Caki2 (cell line): ENCODE results near the gene ITGB2. TPM values are rescaled to one million over a fixed set of nuclear protein-coding genes. Genes with fewer than 3 reads are reported as not detected.
A peak's percentile ranks its signal among the peaks of the same experiment; 100 is the strongest.

Experiments
- DNase-seq: peaks from one replicate; pipeline ENCODE4 v3.0.0-alpha.2; 2015; ENCODE audit warnings: low read depth
- in situ Hi-C: cut with HindIII; loops from 2 replicates; pipeline ENCODE4 v1.10.0; 2016; ENCODE audit warnings: low sequenced_read_pairs, low pct_unique_long_range_greater_than_20kb, mixed read lengths
- total RNA-seq: library from RNA; depleted of rRNA; stranded (reverse); fragments of >200 nt; shearing (Covaris generic); gene quantifications from 2 replicates; pipeline ENCODE4 v1.2.3, GENCODE V29; 2014; ENCODE audit warnings: low replicate concordance

Gene ITGB2
- total RNA-seq, 1 experiment from 2014 or later: 11.9 TPM

- in situ Hi-C loops: no loop called here
Measured at GRCh38 chr21:44943686-44944550, 23.2 kb upstream of the ITGB2 start.

DNA sequence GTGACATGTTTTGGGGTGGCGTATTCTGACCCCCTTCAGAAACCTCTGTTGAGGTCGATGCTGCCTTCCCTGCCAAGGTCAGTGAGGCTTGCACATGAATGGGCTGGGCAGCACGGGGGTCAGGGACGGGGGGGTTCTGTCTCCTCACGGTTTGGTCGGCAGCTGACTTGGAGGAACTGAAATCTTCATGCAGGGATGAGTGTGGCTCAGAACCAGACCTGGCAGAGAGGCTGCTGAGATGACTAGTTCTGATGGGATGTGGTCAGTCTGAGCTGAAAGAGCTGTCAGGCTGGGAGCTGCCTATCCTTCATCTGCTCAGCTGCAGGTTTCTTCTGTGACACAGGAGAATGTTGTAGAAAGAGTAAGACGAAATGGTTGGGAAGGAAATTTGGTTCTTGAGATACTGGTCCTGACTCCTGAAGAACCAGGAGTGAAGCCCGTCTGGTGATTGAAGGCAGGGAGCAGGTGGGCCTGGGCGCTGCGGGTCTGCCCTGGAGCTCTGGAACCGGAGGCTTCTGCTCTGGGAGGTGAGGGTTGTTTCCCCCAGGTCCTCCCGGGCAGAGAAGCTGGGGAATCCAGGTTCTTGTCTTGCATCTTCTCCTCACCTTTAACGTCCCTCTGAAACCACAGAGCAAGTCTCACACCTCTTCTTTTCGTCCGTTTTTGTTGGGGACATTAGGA lies 22.4 kb upstream of the ITGB2 start:
- in situ Hi-C loops: no loop called here
- no peak for DNase-seq

More at GRCh38 chr21:44943686-44944550, 23.2 kb upstream of the ITGB2 start:
- no peak for DNase-seq

DNA sequence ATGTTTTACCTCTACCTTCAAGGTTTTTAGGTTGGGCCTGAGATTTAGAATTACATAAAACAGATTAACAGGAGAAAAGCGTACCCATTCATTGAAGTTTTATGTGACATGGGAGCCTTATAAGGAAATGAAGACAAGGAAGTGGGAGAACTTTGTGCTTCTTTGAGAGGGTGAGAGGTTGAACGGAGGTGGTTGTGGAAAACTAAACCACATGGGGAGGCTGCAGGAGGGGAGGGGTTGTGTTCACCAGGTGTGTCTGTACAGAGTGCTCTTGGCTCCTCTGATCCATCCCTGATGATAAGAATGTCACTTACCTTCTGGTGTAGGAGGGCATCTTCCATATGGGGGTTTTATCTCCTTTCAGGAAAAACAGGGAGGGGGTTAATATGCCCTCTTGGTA lies 21.9 kb upstream of the ITGB2 start:
- no peak for DNase-seq
- in situ Hi-C loops: no loop called here

- DNase-seq: no peak
- in situ Hi-C loops: no loop called here
Measured at GRCh38 chr21:44941567-44941966, 20.9 kb upstream of the ITGB2 start.

- in situ Hi-C loops: no loop called here
- DNase-seq: no peak
Measured at GRCh38 chr21:44940116-44940631, 19.5 kb upstream of the ITGB2 start.

GRCh38 chr21:44939532-44940115 lies 18.9 kb upstream of the ITGB2 start, which contains the start of gene SLX9:
TSS of gene SLX9 (plus strand) at chr21:44940029. CDS start at chr21:44940058, 29 bp downstream.
- in situ Hi-C loops: no loop called here

GRCh38 chr21:44938772-44939531 lies 18.3 kb upstream of the ITGB2 start:
- no peak for DNase-seq
- in situ Hi-C loops: no loop called here

More at GRCh38 chr21:44939532-44940115, 18.9 kb upstream of the ITGB2 start, which contains the start of gene SLX9:
- peak; percentile 79 for DNase-seq

- no peak for DNase-seq
- in situ Hi-C loops: no loop called here
Measured at GRCh38 chr21:44935533-44935927, 14.8 kb upstream of the ITGB2 start.

DNA sequence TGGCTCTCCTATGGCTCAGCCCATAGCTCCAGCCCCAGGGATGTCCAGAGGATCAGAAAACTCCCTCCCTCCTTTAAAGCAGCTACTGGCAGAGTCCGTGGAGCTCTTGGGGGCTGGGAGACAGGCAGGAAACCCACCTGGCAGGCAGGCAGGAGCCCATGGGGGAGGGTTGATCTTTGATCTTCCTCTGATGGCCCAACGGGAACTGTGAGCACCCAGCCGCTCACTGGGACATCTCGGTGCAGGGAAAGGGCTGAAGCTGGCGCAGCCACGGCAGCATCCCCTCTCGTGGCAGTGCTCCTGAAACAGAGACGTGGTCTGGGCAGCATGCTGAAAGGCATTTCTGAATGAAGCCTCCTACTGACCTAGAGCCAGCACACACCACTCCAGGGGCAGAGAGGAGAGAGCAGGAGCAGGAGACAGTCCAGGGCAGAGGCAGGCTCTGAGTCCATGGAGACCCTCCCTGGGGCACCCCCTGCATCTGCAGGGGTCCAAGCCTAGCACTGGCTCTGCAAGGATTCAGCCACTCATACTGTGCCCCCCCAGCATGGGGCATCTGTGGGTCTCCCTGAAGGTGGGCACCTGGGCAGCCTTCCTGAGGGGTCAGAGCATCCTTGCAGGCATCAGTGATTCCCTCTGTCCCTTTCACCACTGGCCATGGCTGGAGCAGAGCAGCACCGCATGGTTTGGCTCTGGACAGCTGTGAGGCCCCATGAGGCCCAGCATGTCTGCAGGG lies 14.3 kb upstream of the ITGB2 start:
- in situ Hi-C loops: no loop called here
- no peak for DNase-seq

GRCh38 chr21:44934276-44934675 lies 13.6 kb upstream of the ITGB2 start:
- in situ Hi-C loops: no loop called here
- DNase-seq: no peak

DNA sequence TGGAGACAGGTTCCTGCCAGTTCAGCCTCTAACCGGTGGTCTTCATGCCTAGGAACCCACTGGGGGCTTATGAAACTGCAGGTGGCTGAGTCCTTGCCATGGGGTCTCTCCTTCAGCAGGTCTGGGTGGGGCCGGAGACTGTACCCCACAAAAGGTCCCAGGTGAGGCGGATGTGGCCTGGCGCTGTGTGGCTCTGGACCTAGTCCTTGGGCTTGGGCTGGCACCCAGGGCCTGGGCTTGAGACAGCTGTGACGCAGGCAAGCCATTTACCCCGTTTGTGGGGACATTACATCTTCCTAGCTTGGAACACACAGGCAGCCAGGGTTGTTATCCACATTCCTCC lies 13.2 kb upstream of the ITGB2 start:
- in situ Hi-C loops: no loop called here
- DNase-seq: no peak

DNA sequence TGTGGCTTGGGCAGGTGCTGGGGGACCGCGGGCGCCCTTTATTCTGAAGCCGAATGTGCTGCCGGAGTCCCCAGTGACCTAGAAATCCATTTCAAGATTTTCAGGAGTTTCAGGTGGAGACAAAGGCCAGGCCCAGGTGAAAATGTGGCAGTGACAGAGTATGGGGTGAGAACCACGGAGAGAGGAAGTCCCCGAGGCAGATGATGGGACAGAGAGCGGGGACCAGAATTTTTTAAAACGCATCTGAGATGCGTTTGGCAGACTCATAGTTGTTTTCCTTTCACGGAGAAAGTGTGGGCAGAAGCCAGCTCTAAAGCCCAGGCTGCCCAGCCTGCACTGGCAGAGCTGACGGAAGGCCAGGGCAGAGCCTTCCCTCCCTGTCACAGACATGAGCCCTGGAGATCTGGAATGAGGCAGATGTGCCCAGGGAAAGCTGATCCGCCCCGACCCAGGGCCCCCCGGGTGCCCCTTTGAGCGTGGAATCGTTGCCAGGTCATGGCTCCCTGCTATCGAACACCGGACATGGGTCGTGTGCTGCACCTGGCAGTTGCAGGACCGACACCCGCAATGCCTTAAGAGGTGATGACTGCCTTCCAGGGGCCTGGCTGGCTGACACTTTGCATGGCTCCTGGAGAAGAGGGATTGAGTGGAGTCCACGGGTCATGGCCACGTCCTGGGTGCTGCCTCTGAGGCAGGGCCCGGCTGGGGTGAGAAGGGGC lies 12.7 kb upstream of the ITGB2 start:
- in situ Hi-C loops: no loop called here

GRCh38 chr21:44932408-44933181 lies 11.9 kb upstream of the ITGB2 start:
- in situ Hi-C loops: no loop called here

More for the DNA sequence above, 12.7 kb upstream of the ITGB2 start:
- no peak for DNase-seq

GRCh38 chr21:44931501-44932407 lies 11.1 kb upstream of the ITGB2 start:
- no peak for DNase-seq
- in situ Hi-C loops: no loop called here

More at GRCh38 chr21:44932408-44933181, 11.9 kb upstream of the ITGB2 start:
- no peak for DNase-seq

DNA sequence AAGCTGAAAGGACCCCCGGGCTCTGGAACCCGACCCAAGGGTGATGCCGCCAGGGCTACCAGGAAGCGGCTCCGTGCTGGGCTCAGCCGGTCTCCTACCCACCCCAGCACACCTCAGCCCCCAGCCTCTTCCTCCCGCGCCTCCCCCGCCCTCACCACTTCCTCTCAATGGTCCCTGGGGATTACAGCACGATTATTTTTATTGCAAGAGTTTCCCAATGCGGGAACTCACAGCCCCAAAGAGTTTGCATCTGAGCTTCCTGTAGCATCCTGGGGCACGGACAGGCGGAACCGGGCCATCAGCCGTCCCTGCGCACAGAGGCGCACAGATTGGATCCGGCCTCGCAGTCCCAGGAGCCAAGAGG lies 10.4 kb upstream of the ITGB2 start:
- no peak for DNase-seq
- in situ Hi-C loops: no loop called here
